Measurements from ENCODE around the gene GCK. TPM values are rescaled to one million over a fixed set of nuclear protein-coding genes. Genes with fewer than 3 reads are reported as not detected.

GCK gene
- total RNA-seq, 1 experiment from 2014 or later: not detected

DNA sequence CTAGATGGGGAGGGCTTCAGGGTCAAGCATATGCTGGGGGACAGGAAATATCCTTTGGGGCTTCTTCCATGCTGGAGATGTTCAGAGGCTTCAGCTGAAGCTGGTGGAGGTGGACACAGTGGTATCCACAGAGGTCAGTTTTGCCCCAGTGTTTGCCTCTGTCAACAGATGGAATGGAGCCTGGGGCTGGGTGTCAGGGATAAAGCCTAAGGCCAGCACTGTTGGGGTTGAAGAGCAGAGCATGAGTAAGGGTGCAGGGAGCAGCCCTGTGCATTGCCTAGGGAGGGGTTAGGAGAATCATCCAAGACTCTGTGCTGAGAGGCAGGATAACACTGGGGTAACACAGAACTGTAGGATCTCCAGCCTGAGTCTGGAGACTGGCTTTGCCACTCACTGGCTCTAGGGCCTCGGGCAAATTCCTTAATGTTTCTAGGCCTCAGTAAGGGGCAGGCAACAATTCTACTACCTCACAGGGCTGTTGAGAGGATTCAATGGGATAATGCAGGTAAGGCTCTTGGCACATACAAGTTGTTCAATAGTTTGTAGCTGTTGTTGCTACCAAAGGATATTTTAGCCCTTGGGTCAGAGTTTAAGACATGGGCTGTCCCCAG is 26.3 kb downstream of the GCK start:
- no peaks in the 10 kb centered on the region for H3F3A ChIP-seq (ENCODE audit: low read length, unreplicated experiment)
- H3K27me3 ChIP-seq (ENCODE audit: low read length): 0 out of 2 replicates have a peak, but pooled peaks cover 6% of the 10 kb centered on the region
- no peak for DNase-seq
- TF ChIP-seq EZH2 (IDR thresholded peaks at IDR 0.05; ENCODE audit: low read length, unreplicated experiment) (no peak), EZH2phosphoT487 (IDR thresholded peaks at IDR 0.05; ENCODE audit: borderline replicate concordance, low read length) (no peak)
- TF ChIP-seq, protein P1, sequence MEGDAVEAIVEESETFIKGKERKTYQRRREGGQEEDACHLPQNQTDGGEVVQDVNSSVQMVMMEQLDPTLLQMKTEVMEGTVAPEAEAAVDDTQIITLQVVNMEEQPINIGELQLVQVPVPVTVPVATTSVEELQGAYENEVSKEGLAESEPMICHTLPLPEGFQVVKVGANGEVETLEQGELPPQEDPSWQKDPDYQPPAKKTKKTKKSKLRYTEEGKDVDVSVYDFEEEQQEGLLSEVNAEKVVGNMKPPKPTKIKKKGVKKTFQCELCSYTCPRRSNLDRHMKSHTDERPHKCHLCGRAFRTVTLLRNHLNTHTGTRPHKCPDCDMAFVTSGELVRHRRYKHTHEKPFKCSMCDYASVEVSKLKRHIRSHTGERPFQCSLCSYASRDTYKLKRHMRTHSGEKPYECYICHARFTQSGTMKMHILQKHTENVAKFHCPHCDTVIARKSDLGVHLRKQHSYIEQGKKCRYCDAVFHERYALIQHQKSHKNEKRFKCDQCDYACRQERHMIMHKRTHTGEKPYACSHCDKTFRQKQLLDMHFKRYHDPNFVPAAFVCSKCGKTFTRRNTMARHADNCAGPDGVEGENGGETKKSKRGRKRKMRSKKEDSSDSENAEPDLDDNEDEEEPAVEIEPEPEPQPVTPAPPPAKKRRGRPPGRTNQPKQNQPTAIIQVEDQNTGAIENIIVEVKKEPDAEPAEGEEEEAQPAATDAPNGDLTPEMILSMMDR (conservative IDR thresholded peaks at IDR 0.05; ENCODE audit: low read depth, low read length): no peak
- POLR2A ChIA-PET (ENCODE audit: unreplicated experiment): no interaction called here
- BruUV-seq (replicated peaks): no TSS peak
- no peak overlapping the region for H3K4me3 ChIP-seq (ENCODE audit: low read length)
- CTCF ChIA-PET: no interaction called here
- no peaks in the 10 kb centered on the region for H4K20me1 ChIP-seq (ENCODE audit: low read length)
- H3K36me3 ChIP-seq (ENCODE audit: low read depth, low read length): no peaks in the 10 kb centered on the region
- no peaks in the 10 kb centered on the region for H3K79me2 ChIP-seq (ENCODE audit: low read length)
- no peak overlapping the region for H3K27ac ChIP-seq (ENCODE audit: low read length)
- H3K9ac ChIP-seq (ENCODE audit: low read length): no peak overlapping the region
- H3K9me2 ChIP-seq (replicated peaks; ENCODE audit: low read length): no peaks in the 10 kb centered on the region
- no peak overlapping the region for H3K4me2 ChIP-seq (ENCODE audit: low read length)
- H3K4me1 ChIP-seq (ENCODE audit: insufficient read depth, low read length): peaks cover 12% of the 10 kb centered on the region; the same call in 1 of the 2 replicates
- intact Hi-C loops (cut with micrococcal nuclease): no loop called here
- no peaks in the 10 kb centered on the region for H3K9me3 ChIP-seq (ENCODE audit: low read length)
- H2AFZ ChIP-seq (ENCODE audit: low read length): no peak overlapping the region
- ATAC-seq: no peak

DNA sequence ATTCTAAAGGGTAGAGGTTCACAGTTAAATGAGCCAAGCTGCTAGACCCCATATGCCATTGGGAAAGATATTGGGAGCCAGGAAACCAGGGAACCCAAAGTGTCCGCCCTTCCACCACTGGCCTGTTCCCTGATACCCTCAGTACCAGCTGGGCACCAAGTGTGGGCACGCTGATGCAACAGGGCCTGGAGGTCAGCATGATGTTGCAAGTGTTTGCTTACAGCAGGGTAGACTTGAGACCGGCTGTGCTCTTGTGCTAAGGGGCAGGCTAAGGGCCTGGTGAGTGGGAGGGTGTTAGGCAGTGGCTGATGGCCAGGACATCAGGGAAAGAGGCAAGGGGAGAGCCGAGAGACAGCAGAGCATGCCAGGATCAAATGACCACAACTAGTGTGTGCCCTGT is 27.1 kb downstream of the GCK start:
- no peak for DNase-seq
- Histone ChIP-seq H3K27me3 (ENCODE audit: low read length) (0 out of 2 replicates have a peak, but pooled peaks cover 6% of the 10 kb centered on the region), H2AFZ (ENCODE audit: low read length) (no peak overlapping the region), H3K4me3 (ENCODE audit: low read length) (no peak overlapping the region), H3K36me3 (ENCODE audit: low read depth, low read length) (no peaks in the 10 kb centered on the region), H3F3A (ENCODE audit: low read length, unreplicated experiment) (no peaks in the 10 kb centered on the region), H3K9ac (ENCODE audit: low read length) (no peak overlapping the region), H4K20me1 (ENCODE audit: low read length) (no peaks in the 10 kb centered on the region), H3K4me1 (ENCODE audit: insufficient read depth, low read length) (peaks cover 12% of the 10 kb centered on the region; the same call in 1 of the 2 replicates), H3K79me2 (ENCODE audit: low read length) (no peaks in the 10 kb centered on the region), H3K9me2 (replicated peaks; ENCODE audit: low read length) (no peaks in the 10 kb centered on the region), H3K9me3 (ENCODE audit: low read length) (no peaks in the 10 kb centered on the region), H3K27ac (ENCODE audit: low read length) (no peak overlapping the region), H3K4me2 (ENCODE audit: low read length) (no peak overlapping the region)
- intact Hi-C loops (cut with micrococcal nuclease): no loop called here
- POLR2A ChIA-PET (ENCODE audit: unreplicated experiment): no interaction called here
- TF ChIP-seq, protein P1 (conservative IDR thresholded peaks at IDR 0.05; ENCODE audit: low read depth, low read length): no peak
- TF ChIP-seq EZH2 (IDR thresholded peaks at IDR 0.05; ENCODE audit: low read length, unreplicated experiment) (no peak), EZH2phosphoT487 (IDR thresholded peaks at IDR 0.05; ENCODE audit: borderline replicate concordance, low read length) (no peak)
- ATAC-seq: no peak
- CTCF ChIA-PET: no interaction called here
- BruUV-seq (replicated peaks): no TSS peak

DNA sequence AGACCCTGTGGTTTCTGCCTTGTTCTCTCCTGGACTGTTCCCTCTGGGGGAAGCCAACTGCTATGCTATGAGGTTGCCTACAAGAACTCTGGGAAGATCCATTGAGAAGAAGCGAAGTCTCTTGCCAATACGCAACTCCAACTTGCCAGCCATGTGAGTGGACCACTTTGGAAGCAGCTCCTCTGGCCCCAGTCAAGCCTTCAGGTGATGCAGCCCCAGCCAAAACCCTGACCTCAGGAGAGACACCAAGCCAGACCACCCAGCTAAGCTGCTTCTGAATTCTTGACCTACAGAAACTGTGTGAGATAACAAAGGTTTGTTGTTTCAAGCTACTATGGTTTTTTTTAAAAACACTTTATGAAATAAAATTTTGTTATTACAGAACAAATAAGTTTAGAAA is 27.9 kb downstream of the GCK start:
- no peak for ATAC-seq
- H3K27me3 ChIP-seq (ENCODE audit: low read length): 0 out of 2 replicates have a peak, but pooled peaks cover 6% of the 10 kb centered on the region
- no peak overlapping the region for H3K9ac ChIP-seq (ENCODE audit: low read length)
- H3K79me2 ChIP-seq (ENCODE audit: low read length): no peaks in the 10 kb centered on the region
- no peaks in the 10 kb centered on the region for H3K36me3 ChIP-seq (ENCODE audit: low read depth, low read length)
- H3K27ac ChIP-seq (ENCODE audit: low read length): no peak overlapping the region
- CTCF ChIA-PET: no interaction called here
- intact Hi-C loops (cut with micrococcal nuclease): no loop called here
- no peaks in the 10 kb centered on the region for H3F3A ChIP-seq (ENCODE audit: low read length, unreplicated experiment)
- H3K4me1 ChIP-seq (ENCODE audit: insufficient read depth, low read length): peaks cover 12% of the 10 kb centered on the region; the same call in 1 of the 2 replicates
- no peaks in the 10 kb centered on the region for H3K9me2 ChIP-seq (replicated peaks; ENCODE audit: low read length)
- DNase-seq: no peak
- H3K4me2 ChIP-seq (ENCODE audit: low read length): no peak overlapping the region
- BruUV-seq (replicated peaks): no TSS peak
- H2AFZ ChIP-seq (ENCODE audit: low read length): no peak overlapping the region
- no peaks in the 10 kb centered on the region for H3K9me3 ChIP-seq (ENCODE audit: low read length)
- TF ChIP-seq, protein P1 (conservative IDR thresholded peaks at IDR 0.05; ENCODE audit: low read depth, low read length): no peak
- TF ChIP-seq EZH2phosphoT487 (IDR thresholded peaks at IDR 0.05; ENCODE audit: borderline replicate concordance, low read length) (no peak), EZH2 (IDR thresholded peaks at IDR 0.05; ENCODE audit: low read length, unreplicated experiment) (no peak)
- H3K4me3 ChIP-seq (ENCODE audit: low read length): no peak overlapping the region
- POLR2A ChIA-PET (ENCODE audit: unreplicated experiment): no interaction called here
- no peaks in the 10 kb centered on the region for H4K20me1 ChIP-seq (ENCODE audit: low read length)
